Thoracic aorta (tissue), 2 donors: ENCODE data around the gene CD83. TPM values are rescaled to one million over a fixed set of nuclear protein-coding genes. Genes with fewer than 3 reads are reported as not detected.

Source experiments
- ATAC-seq: fragments of 150-250 bp; one replicate; pipeline ENCODE4 v1.8.0; 2017; ENCODE audit warnings: low read depth; ENCODE audit not compliant: insufficient number of reproducible peaks, low FRiP score
- DNase-seq: peaks from one replicate; pipeline ENCODE4 v3.0.0-alpha.2; 2020; ENCODE audit warnings: low spot score
- H3K27ac ChIP-seq, 2 donors: fragments of 200-600 bp; sonication (generic); 1 replicate in 1 of 2; 2 replicates in 1 of 2; pipeline ENCODE4 v1.5.1; 2016; ENCODE audit warnings: mild to moderate bottlenecking in 2 of 2, moderate library complexity in 2 of 2
- H3K27me3 ChIP-seq: fragments of 200-600 bp; sonication (generic); replicated peaks from 2 replicates; pipeline ENCODE4 v1.6.0; 2016; ENCODE audit warnings: mild to moderate bottlenecking; ENCODE audit not compliant: insufficient read depth
- H3K36me3 ChIP-seq: fragments of 200-600 bp; sonication (generic); one replicate; pipeline ENCODE4 v1.5.1; 2016
- H3K4me1 ChIP-seq, 2 donors: fragments of 200-600 bp; sonication (generic); 1 replicate in 1 of 2; 2 replicates in 1 of 2; pipeline versions ENCODE4 v1.5.1 to v1.6.0; 2016; ENCODE audit warnings: low read depth in 2 of 2, mild to moderate bottlenecking in 1 of 2; ENCODE audit not compliant: control insufficient read depth in 1 of 2
- H3K4me3 ChIP-seq: fragments of 200-600 bp; sonication (generic); 2 replicates; pipeline ENCODE4 v1.5.1; 2016; ENCODE audit warnings: mild to moderate bottlenecking
- H3K9me3 ChIP-seq: fragments of 200-600 bp; sonication (generic); 2 replicates; pipeline ENCODE4 v1.5.1; 2016
- total RNA-seq, 2 donors: library from RNA; depleted of rRNA; stranded (reverse); fragments of >200 nt; gene quantifications; one replicate each; pipeline versions ENCODE4 v1.1.0 to v1.2.3, GENCODE V29; 2016
- TF ChIP-seq, protein P1 (sequence below): fragments of 200-600 bp; sonication (generic); IDR thresholded peaks from one replicate; pipeline ENCODE4 v1.5.1; 2019; ENCODE audit warnings: antibody characterized with exemption

CD83 gene
- total RNA-seq, 2 donors from 2014 or later, result 1.1 to 8.0 TPM

DNA sequence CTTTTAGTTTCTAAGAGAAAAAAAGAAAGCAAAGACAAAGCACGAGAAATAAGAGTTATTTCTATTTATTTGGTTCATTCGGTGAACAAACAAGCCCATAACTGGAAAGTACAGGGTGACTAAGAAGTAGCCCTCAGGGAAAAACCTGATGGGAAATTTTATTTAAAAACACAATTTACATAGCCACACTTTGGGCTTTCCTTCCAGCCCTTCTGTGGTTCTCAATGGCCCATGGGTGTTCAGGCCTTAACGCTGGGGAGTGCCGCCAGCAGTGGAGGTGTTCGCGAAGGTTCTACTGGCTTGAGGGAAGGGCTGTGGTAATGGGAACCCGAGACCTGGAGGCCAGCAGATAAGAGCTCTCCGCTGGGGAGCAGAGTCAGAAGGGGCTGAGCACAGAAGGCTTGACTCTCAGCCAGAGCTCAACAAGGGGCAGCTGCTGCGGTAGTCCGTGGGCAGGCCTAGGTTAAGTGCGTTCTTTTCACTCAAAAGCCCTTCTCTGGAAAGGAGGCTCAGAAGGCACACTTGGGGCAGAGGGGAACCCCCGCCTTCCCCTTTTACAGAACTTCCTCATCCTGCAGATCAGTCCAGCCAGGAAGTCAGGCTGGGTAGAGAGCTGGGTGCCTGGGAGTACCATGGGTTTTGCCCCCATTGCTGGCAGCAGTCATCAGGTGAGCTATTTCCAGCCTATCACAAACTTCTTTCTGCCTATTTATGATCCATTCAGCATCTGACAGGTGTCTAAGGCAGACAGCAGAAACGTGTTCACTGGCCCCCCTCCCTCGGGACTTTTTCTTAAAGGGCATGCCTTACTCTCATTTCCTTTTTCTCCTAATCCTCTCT is 8.8 kb upstream of the CD83 start:
- ATAC-seq (no peak), DNase-seq (no peak)
- no peaks in the 10 kb centered on the region for H3K4me1 ChIP-seq
- H3K4me3 ChIP-seq, result no peak overlapping the region
- TF ChIP-seq, protein P1, sequence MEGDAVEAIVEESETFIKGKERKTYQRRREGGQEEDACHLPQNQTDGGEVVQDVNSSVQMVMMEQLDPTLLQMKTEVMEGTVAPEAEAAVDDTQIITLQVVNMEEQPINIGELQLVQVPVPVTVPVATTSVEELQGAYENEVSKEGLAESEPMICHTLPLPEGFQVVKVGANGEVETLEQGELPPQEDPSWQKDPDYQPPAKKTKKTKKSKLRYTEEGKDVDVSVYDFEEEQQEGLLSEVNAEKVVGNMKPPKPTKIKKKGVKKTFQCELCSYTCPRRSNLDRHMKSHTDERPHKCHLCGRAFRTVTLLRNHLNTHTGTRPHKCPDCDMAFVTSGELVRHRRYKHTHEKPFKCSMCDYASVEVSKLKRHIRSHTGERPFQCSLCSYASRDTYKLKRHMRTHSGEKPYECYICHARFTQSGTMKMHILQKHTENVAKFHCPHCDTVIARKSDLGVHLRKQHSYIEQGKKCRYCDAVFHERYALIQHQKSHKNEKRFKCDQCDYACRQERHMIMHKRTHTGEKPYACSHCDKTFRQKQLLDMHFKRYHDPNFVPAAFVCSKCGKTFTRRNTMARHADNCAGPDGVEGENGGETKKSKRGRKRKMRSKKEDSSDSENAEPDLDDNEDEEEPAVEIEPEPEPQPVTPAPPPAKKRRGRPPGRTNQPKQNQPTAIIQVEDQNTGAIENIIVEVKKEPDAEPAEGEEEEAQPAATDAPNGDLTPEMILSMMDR, result no peak
- H3K36me3 ChIP-seq, result no peaks in the 10 kb centered on the region
- H3K27ac ChIP-seq, result no peak overlapping the region
- H3K27me3 ChIP-seq, result no peaks in the 10 kb centered on the region
- peaks cover 4% of the 10 kb centered on the region for H3K9me3 ChIP-seq

GRCh38 chr6:14109411-14109826 is 8.2 kb upstream of the CD83 start:
- Histone ChIP-seq H3K27me3 (no peaks in the 10 kb centered on the region), H3K4me1 (no peaks in the 10 kb centered on the region), H3K27ac (no peak overlapping the region), H3K9me3 (peaks cover 4% of the 10 kb centered on the region), H3K4me3 (no peak overlapping the region), H3K36me3 (no peaks in the 10 kb centered on the region)
- no peak for ATAC-seq
- DNase-seq, result no peak
- TF ChIP-seq, protein P1, result no peak

- Histone ChIP-seq H3K27me3 (no peaks in the 10 kb centered on the region), H3K9me3 (peaks cover 4% of the 10 kb centered on the region), H3K27ac (no peak overlapping the region), H3K36me3 (no peaks in the 10 kb centered on the region), H3K4me3 (no peak overlapping the region), H3K4me1 (no peaks in the 10 kb centered on the region)
- ATAC-seq, result no peak
- no peak for DNase-seq
- TF ChIP-seq, protein P1, result no peak
Observed at GRCh38 chr6:14110001-14110818, 7.4 kb upstream of the CD83 start.

DNA sequence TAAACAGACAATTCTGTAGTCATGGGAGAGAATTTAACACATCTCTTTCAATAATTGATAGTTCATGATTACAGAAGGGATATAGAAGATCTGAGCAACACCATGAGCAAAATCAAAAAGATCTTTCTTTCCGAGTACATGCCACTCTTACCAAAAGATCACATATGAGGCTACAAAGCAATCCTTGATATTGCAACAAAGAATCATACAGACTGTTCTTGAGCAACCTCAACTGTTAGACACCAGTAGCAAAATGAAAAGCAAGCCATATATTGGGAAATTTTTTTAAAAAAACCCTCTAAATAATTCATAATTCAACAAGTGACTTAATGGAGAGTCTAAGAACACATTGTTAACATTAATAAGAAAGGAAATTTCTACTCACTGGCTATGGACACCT is 3.6 kb upstream of the CD83 start:
- ATAC-seq, result no peak
- no peak overlapping the region for H3K4me3 ChIP-seq
- H3K4me1 ChIP-seq, result peaks cover 4 to 10% of the 10 kb centered on the region in 2 donors
- no peak for DNase-seq
- no peaks in the 10 kb centered on the region for H3K27me3 ChIP-seq
- H3K9me3 ChIP-seq, result no peaks in the 10 kb centered on the region
- no peaks in the 10 kb centered on the region for H3K36me3 ChIP-seq
- TF ChIP-seq, protein P1, result no peak
- no peak overlapping the region for H3K27ac ChIP-seq

GRCh38 chr6:14118091-14118439 is 493 bp downstream of the CD83 start:
- ATAC-seq, result no peak
- Histone ChIP-seq H3K27ac (no peak overlapping the region), H3K4me3 (peak overlapping the region; percentile 84)

More at GRCh38 chr6:14118091-14118439, 493 bp downstream of the CD83 start:
- Histone ChIP-seq H3K9me3 (no peaks in the 10 kb centered on the region), H3K4me1 (peaks cover 4 to 10% of the 10 kb centered on the region in 2 donors), H3K36me3 (no peaks in the 10 kb centered on the region), H3K27me3 (no peaks in the 10 kb centered on the region)
- TF ChIP-seq, protein P1, result no peak
- DNase-seq, result no peak
